Measurements from ENCODE around the gene CCDC81. TPM values are rescaled to one million over a fixed set of nuclear protein-coding genes. Genes with fewer than 3 reads are reported as not detected.

Gene CCDC81
- 0.74 TPM for total RNA-seq (ENCODE audit: unreplicated experiment)
- long read RNA-seq, result 0 reads

DNA sequence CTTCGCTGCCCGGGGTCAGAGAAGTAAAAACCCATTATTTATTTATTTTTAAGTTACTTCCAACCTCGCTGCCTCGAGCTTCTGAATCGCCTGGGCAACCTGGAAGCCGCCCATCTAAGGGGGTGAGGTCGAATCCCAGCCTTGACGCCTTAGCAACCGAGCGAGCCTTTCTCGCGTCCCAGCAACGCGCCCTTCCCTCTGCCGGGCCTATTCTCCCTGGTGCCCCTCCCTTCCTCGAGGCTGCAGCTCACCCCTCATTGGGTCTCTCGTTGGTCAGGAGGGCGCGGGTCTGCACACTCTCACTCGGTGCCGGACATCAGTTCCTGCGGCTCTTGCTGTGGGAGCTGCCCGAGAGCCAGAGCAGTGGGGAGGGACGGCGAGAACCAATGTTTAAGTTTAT is at the start of gene CCDC81:
Gene CCDC81, plus strand, starts transcription at position 302 of the 400 bp plus-strand sequence. CDS start 277 bp downstream, outside the sequence.
- TF ChIP-seq, protein P1, sequence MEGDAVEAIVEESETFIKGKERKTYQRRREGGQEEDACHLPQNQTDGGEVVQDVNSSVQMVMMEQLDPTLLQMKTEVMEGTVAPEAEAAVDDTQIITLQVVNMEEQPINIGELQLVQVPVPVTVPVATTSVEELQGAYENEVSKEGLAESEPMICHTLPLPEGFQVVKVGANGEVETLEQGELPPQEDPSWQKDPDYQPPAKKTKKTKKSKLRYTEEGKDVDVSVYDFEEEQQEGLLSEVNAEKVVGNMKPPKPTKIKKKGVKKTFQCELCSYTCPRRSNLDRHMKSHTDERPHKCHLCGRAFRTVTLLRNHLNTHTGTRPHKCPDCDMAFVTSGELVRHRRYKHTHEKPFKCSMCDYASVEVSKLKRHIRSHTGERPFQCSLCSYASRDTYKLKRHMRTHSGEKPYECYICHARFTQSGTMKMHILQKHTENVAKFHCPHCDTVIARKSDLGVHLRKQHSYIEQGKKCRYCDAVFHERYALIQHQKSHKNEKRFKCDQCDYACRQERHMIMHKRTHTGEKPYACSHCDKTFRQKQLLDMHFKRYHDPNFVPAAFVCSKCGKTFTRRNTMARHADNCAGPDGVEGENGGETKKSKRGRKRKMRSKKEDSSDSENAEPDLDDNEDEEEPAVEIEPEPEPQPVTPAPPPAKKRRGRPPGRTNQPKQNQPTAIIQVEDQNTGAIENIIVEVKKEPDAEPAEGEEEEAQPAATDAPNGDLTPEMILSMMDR (IDR thresholded peaks at IDR 0.05; ENCODE audit: partially characterized antibody, unreplicated experiment), result no peak
- Mint-ChIP-seq H3K9me3 (ENCODE audit: unreplicated experiment) (no peaks in the 10 kb centered on the region), H3K4me3 (ENCODE audit: unreplicated experiment) (peak within 1 kb of the TSS; percentile 84), H3K36me3 (ENCODE audit: unreplicated experiment) (no peaks in the 10 kb centered on the region), H3K4me1 (ENCODE audit: low read depth, unreplicated experiment) (peaks cover 2% of the 10 kb centered on the region), H3K27ac (ENCODE audit: unreplicated experiment) (no peak within 1 kb of the TSS), H3K27me3 (ENCODE audit: unreplicated experiment) (peaks cover 2% of the 10 kb centered on the region)
- peak; percentile 67 for DNase-seq

DNA sequence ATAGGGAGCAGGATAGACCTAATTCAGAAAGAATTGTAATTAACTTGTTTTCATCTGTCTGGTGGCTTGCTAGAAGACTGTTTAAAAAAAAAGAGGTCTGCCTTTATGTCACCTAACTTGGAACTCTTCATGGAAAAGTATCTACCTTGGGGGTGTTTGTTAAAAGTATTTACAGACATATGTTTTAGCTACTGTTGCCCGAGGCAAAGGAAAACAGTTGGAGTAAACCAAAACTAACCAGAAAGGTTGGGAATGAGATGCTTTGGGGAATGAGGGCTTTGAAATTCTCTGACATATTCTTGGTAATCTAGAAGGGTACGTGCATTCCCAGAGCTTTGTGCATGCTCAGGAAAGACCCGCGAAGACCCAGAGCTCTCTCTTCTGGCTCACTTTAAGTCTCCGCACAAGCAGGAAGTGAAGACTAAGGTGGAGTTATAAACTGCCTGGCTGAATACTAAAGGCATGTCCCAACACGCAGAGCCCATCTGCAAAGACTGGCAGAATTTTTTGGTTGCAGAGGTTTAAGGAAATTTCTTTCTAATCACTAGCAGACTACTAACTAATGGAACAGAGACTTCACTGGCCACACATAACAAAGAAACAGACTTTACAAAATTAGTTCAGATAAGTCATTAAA is 39.4 kb upstream of the CCDC81 start:
- no peak for DNase-seq
- Mint-ChIP-seq H3K27ac (ENCODE audit: unreplicated experiment) (no peak overlapping the region), H3K36me3 (ENCODE audit: unreplicated experiment) (no peaks in the 10 kb centered on the region), H3K27me3 (ENCODE audit: unreplicated experiment) (no peaks in the 10 kb centered on the region), H3K9me3 (ENCODE audit: unreplicated experiment) (no peaks in the 10 kb centered on the region), H3K4me1 (ENCODE audit: low read depth, unreplicated experiment) (no peaks in the 10 kb centered on the region), H3K4me3 (ENCODE audit: unreplicated experiment) (no peak overlapping the region)
- TF ChIP-seq, protein P1 (IDR thresholded peaks at IDR 0.05; ENCODE audit: partially characterized antibody, unreplicated experiment), result no peak

DNA sequence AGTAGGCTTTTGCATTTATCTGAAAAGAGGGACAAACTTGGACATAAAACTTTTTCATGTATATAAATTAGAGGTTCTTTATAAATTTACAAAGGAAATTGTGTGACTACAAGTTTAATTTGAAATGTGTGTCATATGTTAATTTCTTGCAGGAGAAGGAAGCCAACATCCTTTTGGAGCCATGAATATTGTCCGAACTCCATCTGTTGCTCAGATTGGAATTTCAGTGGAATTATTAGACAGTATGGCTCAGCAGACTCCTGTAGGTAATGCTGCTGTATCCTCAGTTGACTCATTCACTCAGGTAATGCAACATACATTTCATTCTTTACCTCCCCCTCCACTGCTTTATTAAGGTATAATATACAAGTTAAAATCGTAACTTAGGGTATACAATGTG is 37.5 kb upstream of the CCDC81 start:
- TF ChIP-seq, protein P1 (IDR thresholded peaks at IDR 0.05; ENCODE audit: partially characterized antibody, unreplicated experiment), result no peak
- Mint-ChIP-seq H3K4me3 (ENCODE audit: unreplicated experiment) (no peak overlapping the region), H3K36me3 (ENCODE audit: unreplicated experiment) (no peaks in the 10 kb centered on the region), H3K27ac (ENCODE audit: unreplicated experiment) (no peak overlapping the region), H3K9me3 (ENCODE audit: unreplicated experiment) (no peaks in the 10 kb centered on the region), H3K27me3 (ENCODE audit: unreplicated experiment) (no peaks in the 10 kb centered on the region), H3K4me1 (ENCODE audit: low read depth, unreplicated experiment) (no peaks in the 10 kb centered on the region)
- DNase-seq, result no peak

DNA sequence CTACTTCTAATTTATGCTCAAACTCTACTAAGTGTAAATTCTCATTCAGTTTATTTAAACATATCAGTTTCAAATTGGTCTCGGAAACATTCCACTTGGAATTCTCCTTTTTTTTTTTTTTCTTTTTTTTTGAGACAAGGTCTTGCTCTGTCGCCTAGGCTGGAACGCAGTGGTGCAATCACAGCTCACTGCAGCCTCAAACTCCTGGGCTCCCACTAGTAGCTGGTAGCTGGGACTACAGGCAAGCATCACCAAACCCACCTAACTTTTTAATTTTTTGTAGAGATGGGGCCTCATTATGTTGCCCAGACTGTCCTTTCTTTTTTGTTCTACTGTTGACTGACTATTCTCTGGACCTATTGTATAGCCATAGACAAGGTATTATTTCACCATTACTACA is 33.3 kb upstream of the CCDC81 start:
- no peak overlapping the region for H3K4me3 Mint-ChIP-seq (ENCODE audit: unreplicated experiment)
- H3K27me3 Mint-ChIP-seq (ENCODE audit: unreplicated experiment), result no peaks in the 10 kb centered on the region
- no peaks in the 10 kb centered on the region for H3K9me3 Mint-ChIP-seq (ENCODE audit: unreplicated experiment)
- TF ChIP-seq, protein P1 (IDR thresholded peaks at IDR 0.05; ENCODE audit: partially characterized antibody, unreplicated experiment), result no peak
- no peak for DNase-seq
- H3K4me1 Mint-ChIP-seq (ENCODE audit: low read depth, unreplicated experiment), result no peaks in the 10 kb centered on the region
- H3K36me3 Mint-ChIP-seq (ENCODE audit: unreplicated experiment), result no peaks in the 10 kb centered on the region
- no peak overlapping the region for H3K27ac Mint-ChIP-seq (ENCODE audit: unreplicated experiment)

DNA sequence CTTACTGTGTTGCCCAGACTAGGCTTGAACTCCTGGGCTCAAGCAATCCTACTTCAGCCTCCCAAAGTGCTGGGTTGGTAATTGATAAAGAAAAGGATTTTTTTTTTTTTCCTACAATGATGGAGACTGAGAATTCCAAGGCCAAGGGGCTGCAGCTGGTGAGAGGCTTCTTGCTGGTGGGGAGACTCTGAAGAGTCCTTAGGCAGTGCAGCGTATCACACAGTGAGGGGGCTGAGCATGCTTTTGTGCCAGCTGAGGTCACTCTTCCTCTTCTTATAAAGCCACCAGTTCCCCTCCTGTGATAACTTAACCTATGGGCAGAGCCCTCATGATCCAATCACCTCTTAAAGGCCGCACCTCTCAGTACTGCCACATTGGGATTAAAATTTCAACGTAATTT is 28.2 kb upstream of the CCDC81 start:
- no peak overlapping the region for H3K4me3 Mint-ChIP-seq (ENCODE audit: unreplicated experiment)
- TF ChIP-seq, protein P1 (IDR thresholded peaks at IDR 0.05; ENCODE audit: partially characterized antibody, unreplicated experiment), result no peak
- H3K4me1 Mint-ChIP-seq (ENCODE audit: low read depth, unreplicated experiment), result no peaks in the 10 kb centered on the region
- H3K27me3 Mint-ChIP-seq (ENCODE audit: unreplicated experiment), result no peaks in the 10 kb centered on the region
- H3K36me3 Mint-ChIP-seq (ENCODE audit: unreplicated experiment), result no peaks in the 10 kb centered on the region
- peak overlapping the region; percentile 48 for H3K27ac Mint-ChIP-seq (ENCODE audit: unreplicated experiment)
- no peaks in the 10 kb centered on the region for H3K9me3 Mint-ChIP-seq (ENCODE audit: unreplicated experiment)
- no peak for DNase-seq

Data from glutamatergic neuron (in vitro differentiated cells).